Glomerular endothelial cell (primary cell): Measurements from ENCODE around the gene EIF2AK2. TPM values are rescaled to one million over a fixed set of nuclear protein-coding genes. Genes with fewer than 3 reads are reported as not detected.

ENCODE experiments used
- total RNA-seq: library from RNA; depleted of rRNA; stranded (reverse); fragments of >200 nt; gene quantifications from 2 replicates; pipeline ENCODE4 v1.2.3, GENCODE V29; 2015

EIF2AK2 gene
- total RNA-seq, 1 donor from 2014 or later: 53.9 TPM

Other genes starting within 250 kb of the EIF2AK2 start
- 17.5 and 22.1 TPM in 2 replicates for gene STRN, start 190.4 kb downstream of the EIF2AK2 start, total RNA-seq
- 18.5 and 21.1 TPM in 2 replicates for gene HEATR5B, start 72.6 kb downstream of the EIF2AK2 start, total RNA-seq
- gene GPATCH11, start 72.5 kb downstream of the EIF2AK2 start, total RNA-seq: 6.2 and 6.8 TPM in 2 replicates
- not detected in 2 replicates for gene SULT6B1, start 31.7 kb upstream of the EIF2AK2 start, total RNA-seq
- gene CEBPZOS, start 39.5 kb upstream of the EIF2AK2 start, total RNA-seq: 18.3 and 36.0 TPM in 2 replicates
- gene CEBPZ, start 74.6 kb upstream of the EIF2AK2 start, total RNA-seq: 20.2 and 24.3 TPM in 2 replicates
- 9.2 and 21.8 TPM in 2 replicates for gene NDUFAF7, start 74.7 kb upstream of the EIF2AK2 start, total RNA-seq
- 42.6 and 60.3 TPM in 2 replicates for gene PRKD3, start 167.9 kb upstream of the EIF2AK2 start, total RNA-seq
- gene QPCT, start 187.7 kb upstream of the EIF2AK2 start, total RNA-seq: 28.8 and 43.1 TPM in 2 replicates